ENCODE results near the gene NFATC2.
A peak's percentile ranks its signal among the peaks of the same experiment; 100 is the strongest.

The NFATC2 gene

GRCh38 chr20:51487565-51488268 is 54.8 kb downstream of the NFATC2 start:
- H3K9ac ChIP-seq = no peak overlapping the region
- no peak overlapping the region for H3K4me3 ChIP-seq

DNA sequence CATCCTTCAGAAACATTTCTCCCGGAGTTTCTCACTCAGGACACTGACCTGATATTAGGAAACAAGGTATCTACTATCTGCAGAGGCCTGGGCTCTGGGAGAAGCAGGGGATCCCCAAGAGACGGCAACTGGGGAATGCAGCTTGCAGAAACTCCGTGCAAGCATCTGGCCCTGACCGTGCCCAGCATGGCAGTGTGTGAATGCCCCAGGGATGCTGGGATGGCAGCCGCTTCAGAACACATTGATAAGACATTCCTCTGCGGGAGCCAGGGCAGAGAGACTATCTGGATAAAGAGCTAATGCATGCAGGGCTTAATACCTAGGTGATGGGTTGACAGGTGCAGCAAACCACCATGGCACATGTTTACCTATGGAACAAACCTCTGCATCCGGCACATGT is 55.4 kb downstream of the NFATC2 start:
- H4K20me1 ChIP-seq = peaks cover 0 to 2% (median 0%) of the 10 kb centered on the region in 11 experiments; a peak in 1 of 22 replicates
- H3K27me3 ChIP-seq = no peaks in the 10 kb centered on the region
- no peaks in the 10 kb centered on the region for H3K9me3 ChIP-seq (replicated peaks in 1 of 11)
- no peak overlapping the region for H3K9ac ChIP-seq
- H3K4me2 ChIP-seq = peak overlapping the region in 5 of 11 experiments; percentile 14 to 45 (median 37); a peak in 9 of 22 replicates
- no peak for TF ChIP-seq Cebpa-rat (IDR thresholded peaks at IDR 0.05)
- H3K36me3 ChIP-seq = peaks cover 0 to 11% (median 0%) of the 10 kb centered on the region in 11 experiments; a peak in 3 of 22 replicates
- no peak overlapping the region for H3K4me3 ChIP-seq
- H3K27ac ChIP-seq = no peak overlapping the region
- H3K4me1 ChIP-seq = peaks cover 10 to 60% (median 50%) of the 10 kb centered on the region in 10 experiments

More at GRCh38 chr20:51487565-51488268, 54.8 kb downstream of the NFATC2 start:
- H3K27ac ChIP-seq = no peak overlapping the region
- peak overlapping the region in 9 of 11 experiments; percentile 5 to 45 (median 30); a peak in 11 of 22 replicates for H3K4me2 ChIP-seq
- no peaks in the 10 kb centered on the region for H3K27me3 ChIP-seq
- H3K36me3 ChIP-seq = peaks cover 0 to 11% (median 0%) of the 10 kb centered on the region in 11 experiments; a peak in 3 of 22 replicates
- H3K4me1 ChIP-seq = peaks cover 16 to 63% (median 55%) of the 10 kb centered on the region in 10 experiments
- no peak for TF ChIP-seq Cebpa-rat (IDR thresholded peaks at IDR 0.05)
- H4K20me1 ChIP-seq = peaks cover 0 to 4% (median 0%) of the 10 kb centered on the region in 11 experiments; a peak in 1 of 22 replicates
- no peaks in the 10 kb centered on the region for H3K9me3 ChIP-seq (replicated peaks in 1 of 11)

GRCh38 chr20:51486197-51487005 is 56.1 kb downstream of the NFATC2 start:
- H3K4me3 ChIP-seq = no peak overlapping the region
- H4K20me1 ChIP-seq = no peaks in the 10 kb centered on the region
- no peak overlapping the region for H3K27ac ChIP-seq
- peaks cover 0 to 11% (median 0%) of the 10 kb centered on the region in 11 experiments; a peak in 3 of 22 replicates for H3K36me3 ChIP-seq
- no peak overlapping the region for H3K9ac ChIP-seq
- no peaks in the 10 kb centered on the region for H3K9me3 ChIP-seq (replicated peaks in 1 of 11)
- peak overlapping the region in 5 of 11 experiments; percentile 14 to 45 (median 37); a peak in 7 of 22 replicates for H3K4me2 ChIP-seq
- H3K4me1 ChIP-seq = peaks cover 4 to 60% (median 50%) of the 10 kb centered on the region in 10 experiments
- no peaks in the 10 kb centered on the region for H3K27me3 ChIP-seq
- no peak for TF ChIP-seq Cebpa-rat (IDR thresholded peaks at IDR 0.05)

DNA sequence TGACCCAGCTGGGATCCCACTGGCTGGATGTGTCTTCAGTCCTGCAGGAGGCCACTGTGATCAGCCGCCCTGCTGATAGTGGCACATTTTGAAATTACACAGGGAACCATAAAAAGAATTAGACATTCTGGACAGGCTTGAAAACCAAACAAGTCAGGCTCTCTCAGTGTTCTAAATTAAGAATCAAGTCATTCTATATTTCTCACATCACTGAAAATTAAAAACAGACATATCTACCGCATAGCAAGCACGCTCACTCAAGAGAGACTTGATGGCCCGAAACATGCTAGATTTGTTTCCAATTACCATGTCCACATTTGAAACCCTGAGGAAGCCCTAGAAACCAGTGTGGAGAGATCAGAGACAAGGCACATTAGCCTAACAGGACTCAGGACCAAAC is 57.7 kb downstream of the NFATC2 start:
- no peaks in the 10 kb centered on the region for H3K9me3 ChIP-seq (replicated peaks in 1 of 11)
- TF ChIP-seq Cebpa-rat (IDR thresholded peaks at IDR 0.05) = no peak
- peaks cover 0 to 18% (median 0%) of the 10 kb centered on the region in 11 experiments; a peak in 5 of 22 replicates for H3K36me3 ChIP-seq
- H3K4me1 ChIP-seq = peaks cover 0 to 71% (median 51%) of the 10 kb centered on the region in 10 experiments; a peak in 17 of 20 replicates
- H4K20me1 ChIP-seq = no peaks in the 10 kb centered on the region
- no peak overlapping the region for H3K4me3 ChIP-seq
- peak overlapping the region in 8 of 11 experiments; percentile 2 to 57 (median 40); a peak in 15 of 22 replicates for H3K4me2 ChIP-seq
- H3K27ac ChIP-seq = no peak overlapping the region
- no peak overlapping the region for H3K9ac ChIP-seq
- no peaks in the 10 kb centered on the region for H3K27me3 ChIP-seq

- Histone ChIP-seq H3K4me3 (no peak overlapping the region), H3K4me1 (peaks cover 0 to 76% (median 51%) of the 10 kb centered on the region in 10 experiments; a peak in 17 of 20 replicates), H3K27ac (no peak overlapping the region), H3K9ac (no peak overlapping the region), H3K9me3 (replicated peaks in 1 of 11) (no peaks in the 10 kb centered on the region; a peak in 1 of 22 replicates), H3K27me3 (no peaks in the 10 kb centered on the region), H3K36me3 (peaks cover 0 to 18% (median 0%) of the 10 kb centered on the region in 11 experiments; a peak in 5 of 22 replicates), H4K20me1 (no peaks in the 10 kb centered on the region), H3K4me2 (peak overlapping the region in 8 of 11 experiments; percentile 6 to 57 (median 40); a peak in 13 of 22 replicates)
- TF ChIP-seq Cebpa-rat (IDR thresholded peaks at IDR 0.05) = no peak
Measured at GRCh38 chr20:51484141-51484815, 58.2 kb downstream of the NFATC2 start.

DNA sequence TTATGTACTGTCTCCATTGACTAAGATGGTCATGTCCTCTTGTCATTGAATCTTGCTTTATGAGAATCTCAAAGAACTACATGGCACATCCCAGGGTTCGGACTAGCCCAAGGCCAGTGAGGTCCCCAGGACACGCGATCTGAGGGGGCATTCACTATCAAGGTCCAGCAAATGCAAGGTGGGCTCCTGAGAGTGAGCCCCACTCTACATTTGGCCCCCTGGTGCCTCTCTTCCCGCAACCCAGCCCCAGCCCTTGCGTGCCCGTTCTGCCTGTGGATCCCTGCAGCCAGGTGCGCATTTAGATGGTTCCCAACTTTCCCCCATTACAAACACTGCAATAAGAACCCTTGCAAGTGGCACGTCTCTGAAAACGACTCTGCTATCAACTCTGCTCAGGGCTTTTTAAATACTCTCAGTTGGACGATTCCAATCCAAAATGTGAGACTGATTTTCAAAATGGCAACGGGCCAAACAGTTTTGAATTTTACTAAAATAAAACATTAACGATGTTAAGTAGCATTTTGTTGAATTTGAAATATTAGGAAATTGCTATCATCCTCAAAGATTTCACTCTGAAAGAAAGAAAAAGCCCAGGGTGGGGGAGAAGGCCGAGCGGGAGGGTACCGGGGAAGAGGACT is 59.6 kb downstream of the NFATC2 start:
- Histone ChIP-seq H3K27me3 (no peaks in the 10 kb centered on the region), H3K4me2 (no peak overlapping the region), H4K20me1 (no peaks in the 10 kb centered on the region), H3K27ac (no peak overlapping the region), H3K4me3 (no peak overlapping the region), H3K4me1 (peaks cover 0 to 71% (median 41%) of the 10 kb centered on the region in 10 experiments; a peak in 17 of 20 replicates), H3K9ac (no peak overlapping the region), H3K9me3 (replicated peaks in 1 of 11) (peaks cover 0 to 11% (median 8%) of the 10 kb centered on the region in 11 experiments; a peak in 12 of 22 replicates), H3K36me3 (peaks cover 0 to 25% (median 8%) of the 10 kb centered on the region in 11 experiments; a peak in 6 of 22 replicates)
- TF ChIP-seq Cebpa-rat (IDR thresholded peaks at IDR 0.05) = no peak

DNA sequence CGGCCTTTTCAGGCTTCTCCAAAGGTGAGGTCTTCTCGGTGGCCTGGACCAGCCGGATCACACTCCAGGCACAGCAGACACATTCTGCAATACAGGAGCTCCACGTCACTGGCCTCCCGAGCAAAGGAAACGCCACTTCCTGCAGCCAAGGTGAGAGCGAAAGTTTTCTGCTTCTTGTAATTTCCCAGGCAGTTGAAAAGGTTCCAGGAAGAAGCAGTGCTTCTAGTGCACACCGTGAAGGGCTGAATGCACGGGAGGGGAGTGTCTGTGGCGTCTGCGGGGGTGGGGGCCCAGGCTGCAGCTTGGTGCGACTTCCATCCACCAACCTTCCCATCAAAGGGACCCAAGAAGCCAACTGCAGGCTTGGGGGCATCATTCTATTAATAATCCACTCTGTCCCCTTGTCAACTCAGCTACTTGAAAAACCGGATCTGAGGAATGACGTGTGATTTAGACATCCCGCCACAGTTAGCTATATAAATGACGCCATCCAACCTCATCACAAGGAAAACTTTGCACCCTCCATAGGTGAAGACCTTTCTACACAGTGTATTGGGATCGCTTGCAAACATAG is 61.1 kb downstream of the NFATC2 start:
- Histone ChIP-seq H3K4me1 (peaks cover 0 to 56% (median 28%) of the 10 kb centered on the region in 10 experiments; a peak in 17 of 20 replicates), H3K4me2 (peak overlapping the region in 9 of 11 experiments; percentile 21 to 56 (median 45); a peak in 18 of 22 replicates), H4K20me1 (no peaks in the 10 kb centered on the region), H3K9ac (no peak overlapping the region), H3K27ac (no peak overlapping the region), H3K9me3 (replicated peaks in 1 of 11) (peaks cover 5 to 21% (median 13%) of the 10 kb centered on the region in 11 experiments; a peak in 19 of 22 replicates), H3K27me3 (no peaks in the 10 kb centered on the region), H3K4me3 (no peak overlapping the region), H3K36me3 (peaks cover 0 to 29% (median 8%) of the 10 kb centered on the region in 11 experiments; a peak in 7 of 22 replicates)
- TF ChIP-seq Cebpa-rat (IDR thresholded peaks at IDR 0.05) = no peak
